Bronchial epithelial cell (primary cell): ENCODE data around the gene BICC1. TPM values are rescaled to one million over a fixed set of nuclear protein-coding genes. Genes with fewer than 3 reads are reported as not detected.

ENCODE experiments used
- DNase-seq: peaks from one replicate; pipeline ENCODE4 v3.0.0-alpha.2; 2010; ENCODE audit warnings: low read depth
- FAIRE-seq: peaks from 2 replicates; lab custom pipeline; 2011; peaks lifted over from hg19 to GRCh38; lab: Jason Lieb, UNC
- H3K27me3 ChIP-seq: 2 replicates; pipeline ENCODE4 v1.5.1; 2011; ENCODE audit warnings: low read length; ENCODE audit not compliant: control insufficient read depth, insufficient read depth
- H3K36me3 ChIP-seq: 2 replicates; pipeline ENCODE4 v1.5.1; 2011; ENCODE audit warnings: low read length; ENCODE audit not compliant: control insufficient read depth, insufficient read depth
- H3K4me3 ChIP-seq: 2 replicates; pipeline ENCODE4 v1.5.1; 2011; ENCODE audit warnings: mild to moderate bottlenecking, low read depth, low read length, control low read depth
- CTCF ChIP-seq: IDR thresholded peaks from 2 replicates; pipeline ENCODE4 v1.5.1; 2011; ENCODE audit warnings: mild to moderate bottlenecking, moderate library complexity, low read length, control low read depth, inconsistent platforms; ENCODE audit not compliant: insufficient read depth, severe bottlenecking
- total RNA-seq: library from RNA; depleted of rRNA; stranded (reverse); fragments of >200 nt; gene quantifications from 2 replicates; pipeline ENCODE4 v1.2.1, GENCODE V29; 2014

The BICC1 gene
- total RNA-seq, 1 donor from 2014 or later = 1.1 TPM

GRCh38 chr10:58712982-58713381 is 200.3 kb downstream of the BICC1 start:
- Histone ChIP-seq H3K27me3 (no peaks in the 10 kb centered on the region), H3K36me3 (no peaks in the 10 kb centered on the region), H3K4me3 (no peak overlapping the region)
- no peak for DNase-seq
- TF ChIP-seq CTCF = peak; percentile 17
- no peak for FAIRE-seq

- no peaks in the 10 kb centered on the region for H3K27me3 ChIP-seq
- H3K4me3 ChIP-seq = no peak overlapping the region
- TF ChIP-seq CTCF = no peak
- no peaks in the 10 kb centered on the region for H3K36me3 ChIP-seq
- FAIRE-seq = peak; percentile 50
- no peak for DNase-seq
Observed at GRCh38 chr10:58714409-58714808, 201.7 kb downstream of the BICC1 start.

- no peak for TF ChIP-seq CTCF
- no peaks in the 10 kb centered on the region for H3K27me3 ChIP-seq
- no peak for FAIRE-seq
Observed at GRCh38 chr10:58715061-58715460, 202.4 kb downstream of the BICC1 start.

GRCh38 chr10:58718596-58718995 is 205.9 kb downstream of the BICC1 start:
- FAIRE-seq (no peak), DNase-seq (no peak)
- no peak overlapping the region for H3K4me3 ChIP-seq
- H3K36me3 ChIP-seq = no peaks in the 10 kb centered on the region
- TF ChIP-seq CTCF = no peak
- no peaks in the 10 kb centered on the region for H3K27me3 ChIP-seq

More at GRCh38 chr10:58715061-58715460, 202.4 kb downstream of the BICC1 start:
- no peak for DNase-seq
- Histone ChIP-seq H3K36me3 (no peaks in the 10 kb centered on the region), H3K4me3 (no peak overlapping the region)

- DNase-seq (no peak), FAIRE-seq (no peak)
- no peaks in the 10 kb centered on the region for H3K36me3 ChIP-seq
- no peak for TF ChIP-seq CTCF
- H3K4me3 ChIP-seq = no peak overlapping the region
- H3K27me3 ChIP-seq = no peaks in the 10 kb centered on the region
Observed at GRCh38 chr10:58721601-58722281, 209.1 kb downstream of the BICC1 start.

GRCh38 chr10:58723186-58723585 is 210.5 kb downstream of the BICC1 start:
- no peak overlapping the region for H3K4me3 ChIP-seq
- no peak for FAIRE-seq
- DNase-seq = no peak
- TF ChIP-seq CTCF = no peak
- H3K36me3 ChIP-seq = no peaks in the 10 kb centered on the region
- no peaks in the 10 kb centered on the region for H3K27me3 ChIP-seq
